ENCODE results near the gene NXN. TPM values are rescaled to one million over a fixed set of nuclear protein-coding genes. Genes with fewer than 3 reads are reported as not detected.
"Not testable (repeated sequence)": the region's sequence is repeated elsewhere in the genome, so short reads cannot be mapped to it uniquely, and the experiment has no call there.

The NXN gene
- total RNA-seq, 1 donor from 2014 or later: 51.6 TPM

DNA sequence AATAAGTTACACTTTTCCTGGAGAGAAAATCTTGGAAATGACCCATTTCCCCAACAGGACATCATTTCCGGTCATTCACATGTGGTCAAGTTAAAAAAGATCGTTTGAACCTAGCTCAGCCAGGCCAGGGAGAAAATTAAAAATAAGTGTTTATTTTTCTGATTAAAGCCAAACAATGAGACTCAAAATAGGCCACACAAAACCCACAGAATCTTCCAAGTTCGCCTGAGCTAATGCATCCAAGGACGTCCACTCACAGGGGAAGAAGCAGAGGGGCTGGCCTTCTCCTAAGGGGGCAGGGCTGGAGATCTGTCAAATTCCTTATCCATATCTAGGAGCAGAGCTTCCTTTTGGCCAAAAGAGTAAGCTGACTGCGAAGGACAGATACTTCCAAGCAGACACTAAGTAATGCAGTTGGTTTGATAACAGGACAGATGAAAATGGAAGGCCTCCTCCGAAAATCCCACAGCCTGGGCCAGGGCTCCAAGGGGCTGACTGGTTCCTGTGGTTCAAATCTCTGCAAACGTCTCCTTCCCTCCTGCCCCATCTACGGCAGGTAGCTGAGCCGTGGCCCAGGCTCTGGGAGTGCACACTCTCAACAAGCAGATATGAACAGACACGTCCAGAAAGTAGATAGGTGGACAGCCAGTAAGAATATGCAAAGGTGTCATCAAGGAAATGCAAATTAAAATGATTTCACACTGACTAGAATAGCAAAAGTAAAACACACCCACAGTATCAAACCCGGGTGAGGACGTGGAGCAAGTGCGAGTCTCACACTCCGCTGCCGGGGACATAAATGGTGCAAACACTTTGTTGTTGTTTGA lies 98.9 kb downstream of the NXN start:
- H3K27me3 ChIP-seq: no peaks in the 10 kb centered on the region
- no peaks in the 10 kb centered on the region for H3K36me3 ChIP-seq
- DNase-seq (ENCODE audit: extremely low spot score in 2 of 2): no peak
- no peak overlapping the region for H3K4me3 ChIP-seq
- TF ChIP-seq CTCF (IDR thresholded peaks at IDR 0.05): no peak
- TF ChIP-seq POLR2A (IDR thresholded peaks at IDR 0.05): no peak
- TF ChIP-seq POLR2AphosphoS5 (IDR thresholded peaks at IDR 0.05; ENCODE audit: insufficient read depth in 1 of 2, low read depth in 1 of 2): no peak
- peak overlapping the region; percentile 80 for H3K27ac ChIP-seq
- H3K4me1 ChIP-seq: peaks cover 60% of the 10 kb centered on the region
- no peaks in the 10 kb centered on the region for H3K9me3 ChIP-seq
- intact Hi-C loops (cut with DNase I): loop anchor here (10.0 kb wide), 2 partner anchors 86 to 94 kb away; partner anchors contain the start of gene NXN

DNA sequence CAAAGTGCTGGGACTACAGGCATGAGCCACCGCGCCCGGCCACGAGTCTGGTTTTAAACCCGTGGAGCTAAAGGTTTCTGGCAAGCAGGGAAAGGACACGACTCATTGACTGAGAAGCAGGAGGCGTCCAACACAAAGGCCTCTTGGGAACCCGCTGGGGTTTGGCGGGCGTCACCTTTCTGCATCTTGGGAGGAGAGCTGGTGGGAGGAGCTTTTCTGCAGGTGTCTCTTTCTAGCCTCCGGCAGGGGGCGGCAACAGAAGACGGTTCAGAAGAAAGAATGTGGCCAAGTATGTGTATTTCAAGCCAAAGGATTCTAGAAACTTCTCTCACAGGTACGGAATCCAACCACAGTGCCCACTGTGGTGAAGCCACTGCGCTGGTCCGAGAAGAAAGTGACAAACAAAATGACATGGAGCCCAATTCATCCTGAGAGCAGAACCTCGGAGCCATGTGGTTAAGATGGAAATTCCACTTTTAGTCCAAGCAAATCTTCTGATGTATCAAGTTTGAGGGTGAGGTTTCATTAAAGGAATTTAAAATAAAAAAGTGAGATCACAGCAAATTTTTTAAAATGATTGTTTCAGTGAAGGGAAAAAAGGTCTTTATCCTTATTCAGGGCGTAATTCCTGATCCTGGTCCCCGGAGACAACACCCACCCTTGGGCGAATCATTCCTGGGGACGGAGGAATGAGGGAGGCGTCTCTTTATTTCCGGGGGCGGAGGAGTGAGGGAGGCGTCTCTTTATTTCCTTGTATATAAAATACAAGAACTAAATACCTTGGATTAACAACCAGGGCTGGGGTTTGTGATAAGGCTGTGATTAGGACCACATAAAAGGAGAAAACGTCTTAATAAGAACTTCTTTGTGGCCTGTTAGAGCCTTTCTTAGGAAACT lies 99.8 kb downstream of the NXN start:
- no peaks in the 10 kb centered on the region for H3K36me3 ChIP-seq
- H3K4me1 ChIP-seq: peaks cover 60% of the 10 kb centered on the region
- TF ChIP-seq POLR2AphosphoS5 (IDR thresholded peaks at IDR 0.05; ENCODE audit: insufficient read depth in 1 of 2, low read depth in 1 of 2): peak in 1 of 2 donors; percentile 54
- TF ChIP-seq CTCF (IDR thresholded peaks at IDR 0.05): peak; percentile 21 to 60 (median 34)
- no peak for TF ChIP-seq POLR2A (IDR thresholded peaks at IDR 0.05)
- no peak for DNase-seq (ENCODE audit: extremely low spot score in 2 of 2)
- no peak overlapping the region for H3K4me3 ChIP-seq
- no peaks in the 10 kb centered on the region for H3K27me3 ChIP-seq
- H3K27ac ChIP-seq: peak overlapping the region; percentile 80
- H3K9me3 ChIP-seq: no peaks in the 10 kb centered on the region
- intact Hi-C loops (cut with DNase I): loop anchor here (10.0 kb wide), 2 partner anchors 85 to 95 kb away; partner anchors contain the start of gene NXN

- Histone ChIP-seq H3K4me1 (peaks cover 41% of the 10 kb centered on the region), H3K27ac (no peak overlapping the region), H3K36me3 (no peaks in the 10 kb centered on the region), H3K9me3 (no peaks in the 10 kb centered on the region), H3K4me3 (no peak overlapping the region), H3K27me3 (no peaks in the 10 kb centered on the region)
- intact Hi-C loops (cut with DNase I): no loop called here
- DNase-seq (ENCODE audit: extremely low spot score in 2 of 2): no peak
- no peak for TF ChIP-seq POLR2A (IDR thresholded peaks at IDR 0.05)
- TF ChIP-seq CTCF (IDR thresholded peaks at IDR 0.05): no peak
- no peak for TF ChIP-seq POLR2AphosphoS5 (IDR thresholded peaks at IDR 0.05; ENCODE audit: insufficient read depth in 1 of 2, low read depth in 1 of 2)
These were observed 101.9 kb downstream of the NXN start for GRCh38 chr17:877630-878029.

DNA sequence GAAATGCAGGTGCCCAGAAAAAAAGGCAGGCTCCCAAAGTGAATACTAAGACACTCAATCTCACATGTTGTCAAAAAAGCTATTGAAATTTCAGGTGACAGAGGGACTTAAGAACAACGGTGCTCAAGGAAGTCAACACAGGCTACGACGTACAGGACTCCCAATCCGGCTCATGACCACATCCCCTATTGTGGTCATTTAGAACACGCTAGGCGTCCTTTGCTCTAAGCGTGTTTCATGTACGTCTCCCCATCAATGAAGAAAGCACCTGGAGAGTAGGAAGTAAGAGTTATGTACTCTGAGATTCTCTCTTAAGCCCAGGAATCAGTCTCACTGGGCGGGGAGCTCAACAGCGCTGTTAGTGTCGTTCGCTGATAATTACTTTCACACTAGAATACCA lies 103.3 kb downstream of the NXN start:
- H3K4me1 ChIP-seq: peaks cover 30% of the 10 kb centered on the region
- intact Hi-C loops (cut with DNase I): no loop called here
- no peaks in the 10 kb centered on the region for H3K27me3 ChIP-seq
- H3K4me3 ChIP-seq: no peak overlapping the region
- DNase-seq (ENCODE audit: extremely low spot score in 2 of 2): no peak
- no peaks in the 10 kb centered on the region for H3K9me3 ChIP-seq
- H3K27ac ChIP-seq: no peak overlapping the region
- TF ChIP-seq POLR2A (IDR thresholded peaks at IDR 0.05): no peak
- TF ChIP-seq POLR2AphosphoS5 (IDR thresholded peaks at IDR 0.05; ENCODE audit: insufficient read depth in 1 of 2, low read depth in 1 of 2): no peak
- no peak for TF ChIP-seq CTCF (IDR thresholded peaks at IDR 0.05)
- no peaks in the 10 kb centered on the region for H3K36me3 ChIP-seq

DNA sequence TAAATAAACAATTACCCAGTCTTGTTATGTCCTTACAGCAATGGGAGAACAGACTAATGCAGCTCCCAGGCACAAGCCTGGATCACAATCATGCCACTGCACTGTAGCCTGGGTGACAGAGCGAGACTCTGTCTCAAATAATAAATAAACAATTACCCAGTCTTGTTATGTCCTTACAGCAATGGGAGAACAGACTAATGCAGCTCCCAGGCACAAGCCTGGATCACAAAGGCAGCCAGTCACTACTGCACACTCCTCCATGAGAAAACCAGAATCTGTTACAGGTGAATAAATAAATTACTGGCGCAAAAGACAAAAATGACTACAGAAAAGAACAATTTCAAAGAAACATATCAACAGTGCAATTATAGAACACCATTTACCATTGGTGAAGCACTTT lies 105.0 kb downstream of the NXN start:
- DNase-seq (ENCODE audit: extremely low spot score in 2 of 2); H3K9me3 ChIP-seq; H3K27me3 ChIP-seq; H3K27ac ChIP-seq; H3K4me3 ChIP-seq; H3K36me3 ChIP-seq; intact Hi-C loops (cut with DNase I): not testable (repeated sequence)
- H3K4me1 ChIP-seq: peaks cover 24% of the 10 kb centered on the region
